TTC549 (cell line): ENCODE results near the gene GPR150.

Experiments used
- FAIRE-seq: peaks from 2 replicates; lab custom pipeline; 2012; peaks lifted over from hg19 to GRCh38; lab: Jason Lieb, UNC

The GPR150 gene

DNA sequence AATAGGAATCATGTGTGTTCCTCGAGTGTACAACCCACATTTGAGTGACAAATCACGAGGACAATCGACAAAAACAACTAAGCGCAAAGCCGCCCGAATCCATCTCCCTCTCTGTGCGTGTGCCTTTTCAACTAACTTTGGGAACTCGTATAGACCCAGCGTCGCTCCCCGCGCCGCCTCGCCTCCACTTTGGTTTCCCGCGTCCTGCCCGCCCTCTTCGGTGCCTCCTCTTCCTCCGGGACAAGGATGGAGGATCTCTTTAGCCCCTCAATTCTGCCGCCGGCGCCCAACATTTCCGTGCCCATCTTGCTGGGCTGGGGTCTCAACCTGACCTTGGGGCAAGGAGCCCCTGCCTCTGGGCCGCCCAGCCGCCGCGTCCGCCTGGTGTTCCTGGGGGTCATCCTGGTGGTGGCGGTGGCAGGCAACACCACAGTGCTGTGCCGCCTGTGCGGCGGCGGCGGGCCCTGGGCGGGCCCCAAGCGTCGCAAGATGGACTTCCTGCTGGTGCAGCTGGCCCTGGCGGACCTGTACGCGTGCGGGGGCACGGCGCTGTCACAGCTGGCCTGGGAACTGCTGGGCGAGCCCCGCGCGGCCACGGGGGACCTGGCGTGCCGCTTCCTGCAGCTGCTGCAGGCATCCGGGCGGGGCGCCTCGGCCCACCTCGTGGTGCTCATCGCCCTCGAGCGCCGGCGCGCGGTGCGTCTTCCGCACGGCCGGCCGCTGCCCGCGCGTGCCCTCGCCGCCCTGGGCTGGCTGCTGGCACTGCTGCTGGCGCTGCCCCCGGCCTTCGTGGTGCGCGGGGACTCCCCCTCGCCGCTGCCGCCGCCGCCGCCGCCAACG, at the start of gene GPR150:
Gene GPR150 (plus strand): TSS at position 58 of the 840 bp plus-strand sequence. CDS start 189 bp downstream, at position 247.
- FAIRE-seq: no peak

DNA sequence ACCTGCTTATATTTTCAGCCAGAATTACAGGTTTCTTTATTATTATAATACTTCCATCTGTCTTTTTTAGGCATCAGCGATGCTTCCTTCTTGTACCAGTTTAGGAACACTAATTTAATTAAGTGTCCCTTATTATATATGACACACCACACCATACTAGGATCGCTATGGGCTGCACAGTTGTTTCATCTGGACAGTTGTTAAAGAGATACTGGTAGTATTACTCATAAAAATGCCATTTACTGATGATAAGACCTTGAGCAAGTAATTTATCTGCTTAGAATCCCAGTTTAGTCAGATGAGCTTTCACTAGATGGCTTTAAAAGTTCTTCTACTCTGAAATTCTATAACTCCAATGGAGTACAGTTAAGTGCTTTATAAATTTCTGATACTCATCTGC, 47.9 kb upstream of the GPR150 start:
- FAIRE-seq: no peak

GRCh38 chr5:95581576-95581975, 38.3 kb upstream of the GPR150 start:
- FAIRE-seq: no peak

GRCh38 chr5:95583992-95584391, 35.9 kb upstream of the GPR150 start:
- no peak for FAIRE-seq

- no peak for FAIRE-seq
Measured at GRCh38 chr5:95590880-95591279, 29.0 kb upstream of the GPR150 start.

- FAIRE-seq: no peak
Measured at GRCh38 chr5:95591490-95591901, 28.4 kb upstream of the GPR150 start.

DNA sequence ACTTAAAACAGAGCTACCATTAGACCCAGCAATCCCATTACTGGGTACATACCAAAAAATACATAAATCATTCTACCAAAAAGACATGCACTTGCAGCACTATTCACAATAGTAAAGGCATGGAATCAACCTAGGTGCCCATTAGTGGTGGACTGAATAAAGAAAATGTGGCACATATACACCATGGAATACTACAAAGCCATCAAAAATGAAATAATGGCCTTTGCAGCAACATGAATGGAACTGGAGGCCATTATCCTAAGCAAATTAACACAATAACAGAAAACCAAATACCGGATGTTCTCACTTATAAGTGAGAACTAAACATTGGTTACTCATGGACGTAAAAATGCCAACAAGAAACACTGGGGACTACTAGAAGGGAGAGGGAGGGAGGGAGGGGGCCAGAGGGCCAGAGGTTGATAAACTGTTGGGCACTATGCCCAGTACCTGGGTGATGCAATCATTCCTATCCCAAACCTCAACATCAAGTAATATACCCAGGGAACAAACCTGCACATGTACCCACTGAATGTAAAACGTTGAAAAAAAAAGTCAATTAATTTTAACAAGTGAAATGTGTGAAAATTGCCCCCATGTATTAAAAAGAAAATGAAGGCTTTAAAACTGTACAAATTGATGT, 24.5 kb upstream of the GPR150 start:
- no peak for FAIRE-seq

GRCh38 chr5:95599252-95599651, 20.6 kb upstream of the GPR150 start:
- FAIRE-seq: no peak

GRCh38 chr5:95600557-95600956, 19.3 kb upstream of the GPR150 start:
- no peak for FAIRE-seq

GRCh38 chr5:95605786-95606185, 14.1 kb upstream of the GPR150 start:
- no peak for FAIRE-seq

- FAIRE-seq: no peak
Measured at GRCh38 chr5:95606419-95606818, 13.5 kb upstream of the GPR150 start.

- FAIRE-seq: no peak
Measured at GRCh38 chr5:95609711-95610110, 10.2 kb upstream of the GPR150 start.

- no peak for FAIRE-seq
Measured at GRCh38 chr5:95610546-95610945, 9.3 kb upstream of the GPR150 start.

DNA sequence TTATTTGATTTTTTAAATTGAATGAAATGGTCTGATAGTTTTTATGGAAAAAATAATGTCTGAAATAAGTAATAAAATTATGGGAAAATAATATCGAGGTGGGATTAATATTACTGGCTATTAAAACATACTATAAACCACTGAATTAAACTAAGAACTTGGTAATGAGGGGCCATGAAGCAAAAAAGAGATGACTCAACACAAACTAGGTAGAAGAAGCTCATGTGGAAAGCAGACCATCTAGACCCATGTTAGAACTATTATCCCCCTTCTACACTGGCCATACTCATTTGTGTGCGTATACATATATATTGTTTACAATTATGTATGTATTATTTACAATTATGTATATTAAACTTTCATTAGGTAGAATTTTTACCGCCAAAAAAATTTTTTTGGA, 8.5 kb upstream of the GPR150 start:
- no peak for FAIRE-seq

DNA sequence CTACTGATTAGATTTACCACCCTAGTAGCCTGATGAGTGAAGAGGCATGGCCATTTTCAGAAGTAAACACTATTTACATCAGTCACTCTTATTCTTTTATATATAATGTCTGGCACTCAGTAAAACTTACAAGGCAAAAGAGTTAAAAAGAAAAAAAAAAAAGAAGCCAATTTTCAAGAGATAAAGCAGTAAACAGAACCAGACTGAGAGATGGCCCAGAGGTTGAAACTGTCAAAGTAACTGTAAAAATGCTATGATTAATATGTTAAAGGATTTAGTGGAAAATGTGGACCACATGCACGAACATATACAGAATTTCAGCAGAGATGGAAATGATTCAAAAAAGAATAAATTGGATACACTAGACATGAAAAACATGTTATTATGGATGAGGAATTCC, 6.4 kb upstream of the GPR150 start:
- FAIRE-seq: no peak

DNA sequence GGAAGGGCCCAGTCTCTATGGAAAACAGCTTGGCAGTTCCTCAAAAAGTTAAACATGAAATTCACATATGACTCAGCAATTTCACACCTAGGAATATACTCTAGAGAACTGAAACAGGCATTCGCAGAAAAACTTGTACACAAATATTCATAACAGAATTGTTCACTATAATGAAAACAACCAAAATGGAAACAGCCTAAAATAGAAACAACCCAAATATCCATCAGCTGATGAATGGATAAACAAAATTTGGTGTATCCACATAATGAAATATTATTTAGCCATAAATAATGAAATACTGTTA, 4.8 kb upstream of the GPR150 start:
- FAIRE-seq: no peak

- FAIRE-seq: no peak
Measured at GRCh38 chr5:95617057-95617456, 2.8 kb upstream of the GPR150 start.

- no peak for FAIRE-seq
Measured at GRCh38 chr5:95619096-95619495, 791 bp upstream of the GPR150 start.

GRCh38 chr5:95619514-95620029, 315 bp upstream of the GPR150 start:
- no peak for FAIRE-seq

GRCh38 chr5:95620870-95621838, 1.3 kb downstream of the GPR150 start:
- no peak for FAIRE-seq

- no peak for FAIRE-seq
Measured at GRCh38 chr5:95621839-95622629, 2.1 kb downstream of the GPR150 start.

GRCh38 chr5:95623706-95624105, 3.8 kb downstream of the GPR150 start:
- no peak for FAIRE-seq
